A549 (cell line): Measurements from ENCODE around the gene ABLIM3. TPM values are rescaled to one million over a fixed set of nuclear protein-coding genes. Genes with fewer than 3 reads are reported as not detected.
A peak's percentile ranks its signal among the peaks of the same experiment; 100 is the strongest.

ENCODE experiments used
- ATAC-seq, 2 experiments: fragments of 200-7000 bp in 1 of 2; fragments of >200 bp in 1 of 2; cut with Nextera tagmentation in 1 of 2; cut with Tn5 transposase in 1 of 2; 3 replicates each; pipeline versions ENCODE4 v1.8.0 to v1.9.1; 2018 to 2020; ENCODE audit warnings: mild to moderate bottlenecking in 1 of 2, moderate library complexity in 1 of 2
- CTCF ChIA-PET: fragments of 300-600 bp; sonication (Branson Sonifier 250); formaldehyde crosslinking; extraction: SDS; loops from one replicate; lab custom pipeline; 2021; ENCODE audit warnings: antibody characterized with exemption, inconsistent platforms; lab: Yijun Ruan, JAX
- POLR2A ChIA-PET: fragments of 350-600 bp; formaldehyde crosslinking; extraction: SDS; loops from one replicate; lab custom pipeline; 2021; ENCODE audit warnings: antibody characterized with exemption, inconsistent platforms; lab: Yijun Ruan, JAX
- DNase-seq, 2 experiments: peaks; one replicate each; pipeline versions ENCODE4 v3.0.0 to v3.0.0-alpha.2; 2011 to 2016; ENCODE audit warnings: low read depth in 1 of 2, low spot score in 1 of 2
- FAIRE-seq: peaks from 2 replicates; lab custom pipeline; 2011; peaks lifted over from hg19 to GRCh38; lab: Jason Lieb, UNC
- H3K27ac ChIP-seq, 2 experiments: fragments of >200 bp; sonication (Bioruptor Twin); formaldehyde crosslinking; 3 replicates each; pipeline ENCODE4 v1.5.1; 2016 to 2017
- H3K4me1 ChIP-seq: fragments of >200 bp; sonication (Bioruptor Twin); formaldehyde crosslinking; 3 replicates; pipeline ENCODE4 v1.6.1; 2016
- H3K4me2 ChIP-seq: fragments of >200 bp; sonication (Bioruptor Twin); formaldehyde crosslinking; 3 replicates; pipeline ENCODE4 v1.6.1; 2016
- H3K4me3 ChIP-seq: fragments of >200 bp; sonication (Bioruptor Twin); formaldehyde crosslinking; 3 replicates; pipeline ENCODE4 v1.5.1; 2016
- H3K9me3 ChIP-seq: fragments of >200 bp; sonication (Bioruptor Twin); formaldehyde crosslinking; 3 replicates; pipeline ENCODE4 v1.6.1; 2016
- CBX2 ChIP-seq: fragments of 200-600 bp; sonication (generic); IDR thresholded peaks from 2 replicates; pipeline ENCODE4 v1.6.1; 2016; ENCODE audit warnings: low read depth, mild to moderate bottlenecking, borderline replicate concordance
- CEBPB ChIP-seq, 2 experiments: fragments of >200 bp in 1 of 2; sonication (Bioruptor Twin) in 1 of 2; formaldehyde crosslinking in 1 of 2; IDR thresholded peaks; 2 replicates each; pipeline ENCODE4 v1.6.1; 2012 to 2016
- CHD2 ChIP-seq: fragments of 150-350 bp; IDR thresholded peaks from 2 replicates; pipeline ENCODE4 v1.6.1; 2014; ENCODE audit warnings: low read length; ENCODE audit not compliant: partially characterized antibody
- EHMT2 ChIP-seq: fragments of 200-600 bp; sonication (generic); IDR thresholded peaks from 2 replicates; pipeline ENCODE4 v1.6.1; 2016; ENCODE audit warnings: antibody characterized with exemption, low read depth, mild to moderate bottlenecking, moderate library complexity
- EP300 ChIP-seq, 2 experiments: fragments of >200 bp; sonication (Bioruptor Twin); formaldehyde crosslinking; IDR thresholded peaks; 2 replicates in 1 of 2; 3 replicates in 1 of 2; pipeline ENCODE4 v1.6.1; 2016 to 2017
- HEYL ChIP-seq: fragments of 250-450 bp; sonication (Bioruptor Pico); IDR thresholded peaks from 2 replicates; pipeline ENCODE4 v1.8.0; 2021; ENCODE audit warnings: mild to moderate bottlenecking, moderate library complexity
- HOXA7 ChIP-seq: fragments of 250-450 bp; sonication (Bioruptor Pico); IDR thresholded peaks from 2 replicates; pipeline ENCODE4 v1.5.0; 2020; ENCODE audit warnings: mild to moderate bottlenecking, moderate library complexity
- JUN ChIP-seq, 2 experiments: fragments of >200 bp; sonication (Bioruptor Twin); formaldehyde crosslinking; IDR thresholded peaks; 2 replicates in 1 of 2; 3 replicates in 1 of 2; pipeline ENCODE4 v1.6.1; 2016 to 2017
- KDM1A ChIP-seq: fragments of 200-600 bp; sonication (generic); IDR thresholded peaks from 2 replicates; pipeline ENCODE4 v1.6.1; 2016; ENCODE audit warnings: low read depth, mild to moderate bottlenecking
- KDM5A ChIP-seq: fragments of 200-600 bp; sonication (generic); IDR thresholded peaks from 2 replicates; pipeline ENCODE4 v1.6.1; 2016; ENCODE audit warnings: antibody characterized with exemption, mild to moderate bottlenecking
- MAFK ChIP-seq: fragments of 450-650 bp; IDR thresholded peaks from 2 replicates; pipeline ENCODE4 v1.6.1; 2014; ENCODE audit not compliant: partially characterized antibody
- PHF8 ChIP-seq: fragments of 200-600 bp; sonication (generic); IDR thresholded peaks from 2 replicates; pipeline ENCODE4 v1.6.1; 2016; ENCODE audit warnings: low read depth, mild to moderate bottlenecking, antibody characterized with exemption, moderate library complexity, borderline replicate concordance
- POLR2A ChIP-seq: IDR thresholded peaks from 2 replicates; pipeline ENCODE4 v1.6.1; 2012; ENCODE audit warnings: mild to moderate bottlenecking, low read length
- POLR2AphosphoS2 ChIP-seq: conservative IDR thresholded peaks from 2 replicates; pipeline ENCODE4 v1.6.1; 2012; ENCODE audit warnings: low read length, improper control_type of control experiment, inconsistent platforms
- RNF2 ChIP-seq: fragments of 200-600 bp; sonication (generic); IDR thresholded peaks from 2 replicates; pipeline ENCODE4 v1.6.1; 2016; ENCODE audit warnings: low read depth, mild to moderate bottlenecking, antibody characterized with exemption, moderate library complexity, borderline replicate concordance
- SMC3 ChIP-seq: fragments of >200 bp; sonication (Bioruptor Twin); formaldehyde crosslinking; IDR thresholded peaks from 3 replicates; pipeline ENCODE4 v1.6.1; 2018; ENCODE audit warnings: inconsistent platforms
- SREBF2 ChIP-seq: fragments of 450-650 bp; IDR thresholded peaks from 2 replicates; pipeline ENCODE4 v1.6.1; 2014; ENCODE audit warnings: mild to moderate bottlenecking, moderate library complexity
- ZFP36 ChIP-seq: fragments of 450-650 bp; IDR thresholded peaks from 2 replicates; pipeline ENCODE4 v1.6.1; 2014; ENCODE audit warnings: borderline replicate concordance; ENCODE audit not compliant: partially characterized antibody
- ZSCAN20 ChIP-seq: fragments of 250-450 bp; sonication (Bioruptor Pico); IDR thresholded peaks from 2 replicates; pipeline ENCODE4 v1.8.0; 2022; ENCODE audit warnings: mild to moderate bottlenecking, moderate library complexity
- WGBS: methylation state at CpG from one replicate; pipeline ENCODE4 v1.1.6; 2017; ENCODE audit errors: missing lambda C conversion rate; 5-methylcytosine and 5-hydroxymethylcytosine counted together
- polyA plus RNA-seq, 4 experiments: library from polyadenylated mRNA; depleted of rRNA in 3 of 4; stranded (reverse); fragments of >200 nt; fragmentation: RNase III in 1 of 4; extraction: RNeasy Plus Mini Kit Qiagen cat#74134 plus additional on column Dnase treatment in 1 of 4; gene quantifications; 2 replicates in 3 of 4; 3 replicates in 1 of 4; pipeline ENCODE4 v1.2.3, GENCODE V29; 2011 to 2017
- TF ChIP-seq, protein P1 (sequence below): fragments of 250-450 bp; sonication (Bioruptor Pico); IDR thresholded peaks from 2 replicates; pipeline ENCODE4 v1.5.0; 2020; ENCODE audit warnings: low read depth, mild to moderate bottlenecking, moderate library complexity
- TF ChIP-seq, protein P2 (sequence below): fragments of 150-350 bp; IDR thresholded peaks from 2 replicates; pipeline ENCODE4 v1.6.1; 2014; ENCODE audit warnings: low read depth, mild to moderate bottlenecking, low read length
- TF ChIP-seq, protein P3 (sequence below): fragments of >200 bp; sonication (Bioruptor Twin); formaldehyde crosslinking; IDR thresholded peaks from 2 replicates; pipeline ENCODE4 v1.6.1; 2016
- TF ChIP-seq, protein P4 (sequence below): fragments of >200 bp; sonication (Bioruptor Twin); formaldehyde crosslinking; IDR thresholded peaks from 3 replicates; pipeline ENCODE4 v1.5.1; 2016

Gene ABLIM3
- polyA plus RNA-seq, 2 of the 4 experiments (the other 2 are of a cell fraction): 2.7 to 3.0 TPM

DNA sequence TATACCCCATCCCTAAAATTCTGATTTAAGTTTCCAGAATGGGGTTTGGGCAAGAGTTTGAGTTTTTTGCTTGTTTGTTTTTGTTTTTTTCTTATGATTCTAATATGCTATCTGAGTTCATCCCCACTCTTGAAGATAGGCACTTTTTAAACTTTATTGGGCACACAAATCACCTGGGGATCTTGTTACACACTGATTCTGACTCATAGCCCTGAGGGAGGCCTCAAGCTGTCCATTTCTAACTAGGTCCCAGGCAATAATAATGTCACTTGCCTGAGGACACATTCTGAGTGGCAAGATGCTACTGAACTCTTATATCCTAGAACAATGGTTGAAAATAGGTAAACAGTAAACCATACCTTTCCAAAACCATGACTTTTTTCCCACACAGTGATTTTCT is 22.8 kb upstream of the ABLIM3 start:
- Histone ChIP-seq H3K4me3 (no peak overlapping the region), H3K4me1 (peaks cover 9% of the 10 kb centered on the region; the same call in 2 of the 3 replicates), H3K4me2 (no peak overlapping the region), H3K9me3 (no peaks in the 10 kb centered on the region), H3K27ac (no peak overlapping the region)
- POLR2A ChIA-PET: no interaction called here
- CTCF ChIA-PET: interaction anchor here (0.8 to 11.4 kb wide), 6 partner anchors 8 to 386 kb away, joined by 4 to 179 read pairs (median 6); partner anchors contain the start of gene ABLIM3
- no peak for FAIRE-seq
- DNase-seq: no peak
- TF ChIP-seq PHF8 (no peak), EHMT2 (no peak), KDM1A (no peak), KDM5A (no peak)
- ATAC-seq: no peak

DNA sequence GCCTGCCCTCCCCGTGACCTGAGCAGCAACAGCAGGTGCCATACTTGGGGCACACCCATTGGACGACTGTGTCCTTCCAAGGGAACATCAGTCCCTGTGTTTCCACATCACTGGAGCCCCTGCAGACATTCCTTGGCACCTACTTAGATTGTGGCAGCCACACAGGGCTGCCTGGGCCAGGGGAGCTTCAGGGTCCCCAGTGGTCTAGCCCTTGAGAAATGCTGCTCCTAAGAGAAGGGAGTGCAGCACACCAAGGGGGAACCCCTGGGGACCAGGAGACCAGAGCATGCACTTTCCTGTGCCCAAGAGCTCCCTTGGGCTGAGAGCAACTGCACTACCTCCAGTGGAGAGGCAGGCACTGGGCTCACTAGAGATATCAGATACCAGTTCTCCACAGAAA is 20.1 kb upstream of the ABLIM3 start:
- WGBS: 0% methylated on average over 2 of the region's 2 CpGs
- Histone ChIP-seq H3K27ac (no peak overlapping the region), H3K9me3 (no peaks in the 10 kb centered on the region), H3K4me3 (no peak overlapping the region), H3K4me1 (no peaks in the 10 kb centered on the region), H3K4me2 (no peak overlapping the region)
- ChIA-PET CTCF (interaction anchor here (0.8 to 2.7 kb wide), 8 partner anchors 10 to 677 kb away, joined by 3 to 10 read pairs (median 6); partner anchors contain the start of gene ABLIM3), POLR2A (no interaction called here)
- TF ChIP-seq ZSCAN20 (CRISPR knock-in tag) (no peak), HEYL (CRISPR knock-in tag) (no peak), RNF2 (no peak), CEBPB (IDR thresholded peaks at IDR 0.05) (no peak), CHD2 (no peak), JUN (IDR thresholded peaks at IDR 0.05) (no peak), SMC3 (no peak), CBX2 (no peak), MAFK (no peak), EP300 (IDR thresholded peaks at IDR 0.05) (no peak), SREBF2 (no peak), POLR2AphosphoS2 (no peak), HOXA7 (CRISPR knock-in tag) (no peak), POLR2A (no peak), KDM5A (no peak), ZFP36 (no peak)
- TF ChIP-seq, protein P1, sequence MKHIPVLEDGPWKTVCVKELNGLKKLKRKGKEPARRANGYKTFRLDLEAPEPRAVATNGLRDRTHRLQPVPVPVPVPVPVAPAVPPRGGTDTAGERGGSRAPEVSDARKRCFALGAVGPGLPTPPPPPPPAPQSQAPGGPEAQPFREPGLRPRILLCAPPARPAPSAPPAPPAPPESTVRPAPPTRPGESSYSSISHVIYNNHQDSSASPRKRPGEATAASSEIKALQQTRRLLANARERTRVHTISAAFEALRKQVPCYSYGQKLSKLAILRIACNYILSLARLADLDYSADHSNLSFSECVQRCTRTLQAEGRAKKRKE (CRISPR knock-in tag): no peak
- TF ChIP-seq, protein P2, sequence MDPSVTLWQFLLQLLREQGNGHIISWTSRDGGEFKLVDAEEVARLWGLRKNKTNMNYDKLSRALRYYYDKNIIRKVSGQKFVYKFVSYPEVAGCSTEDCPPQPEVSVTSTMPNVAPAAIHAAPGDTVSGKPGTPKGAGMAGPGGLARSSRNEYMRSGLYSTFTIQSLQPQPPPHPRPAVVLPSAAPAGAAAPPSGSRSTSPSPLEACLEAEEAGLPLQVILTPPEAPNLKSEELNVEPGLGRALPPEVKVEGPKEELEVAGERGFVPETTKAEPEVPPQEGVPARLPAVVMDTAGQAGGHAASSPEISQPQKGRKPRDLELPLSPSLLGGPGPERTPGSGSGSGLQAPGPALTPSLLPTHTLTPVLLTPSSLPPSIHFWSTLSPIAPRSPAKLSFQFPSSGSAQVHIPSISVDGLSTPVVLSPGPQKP: no peak
- TF ChIP-seq, protein P3, sequence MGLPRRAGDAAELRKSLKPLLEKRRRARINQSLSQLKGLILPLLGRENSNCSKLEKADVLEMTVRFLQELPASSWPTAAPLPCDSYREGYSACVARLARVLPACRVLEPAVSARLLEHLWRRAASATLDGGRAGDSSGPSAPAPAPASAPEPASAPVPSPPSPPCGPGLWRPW: no peak
- TF ChIP-seq, protein P4, sequence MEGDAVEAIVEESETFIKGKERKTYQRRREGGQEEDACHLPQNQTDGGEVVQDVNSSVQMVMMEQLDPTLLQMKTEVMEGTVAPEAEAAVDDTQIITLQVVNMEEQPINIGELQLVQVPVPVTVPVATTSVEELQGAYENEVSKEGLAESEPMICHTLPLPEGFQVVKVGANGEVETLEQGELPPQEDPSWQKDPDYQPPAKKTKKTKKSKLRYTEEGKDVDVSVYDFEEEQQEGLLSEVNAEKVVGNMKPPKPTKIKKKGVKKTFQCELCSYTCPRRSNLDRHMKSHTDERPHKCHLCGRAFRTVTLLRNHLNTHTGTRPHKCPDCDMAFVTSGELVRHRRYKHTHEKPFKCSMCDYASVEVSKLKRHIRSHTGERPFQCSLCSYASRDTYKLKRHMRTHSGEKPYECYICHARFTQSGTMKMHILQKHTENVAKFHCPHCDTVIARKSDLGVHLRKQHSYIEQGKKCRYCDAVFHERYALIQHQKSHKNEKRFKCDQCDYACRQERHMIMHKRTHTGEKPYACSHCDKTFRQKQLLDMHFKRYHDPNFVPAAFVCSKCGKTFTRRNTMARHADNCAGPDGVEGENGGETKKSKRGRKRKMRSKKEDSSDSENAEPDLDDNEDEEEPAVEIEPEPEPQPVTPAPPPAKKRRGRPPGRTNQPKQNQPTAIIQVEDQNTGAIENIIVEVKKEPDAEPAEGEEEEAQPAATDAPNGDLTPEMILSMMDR: no peak
- DNase-seq (no peak), ATAC-seq (peak in 1 of 2 experiments; percentile 43; a peak in 1 of 6 replicates), FAIRE-seq (no peak)
